EH (cell line): ENCODE measurements around the gene CD7.

Source experiments
- DNase-seq: peaks from one replicate; pipeline ENCODE4 v3.0.0-alpha.2; 2015; ENCODE audit warnings: low read depth

The CD7 gene

DNA sequence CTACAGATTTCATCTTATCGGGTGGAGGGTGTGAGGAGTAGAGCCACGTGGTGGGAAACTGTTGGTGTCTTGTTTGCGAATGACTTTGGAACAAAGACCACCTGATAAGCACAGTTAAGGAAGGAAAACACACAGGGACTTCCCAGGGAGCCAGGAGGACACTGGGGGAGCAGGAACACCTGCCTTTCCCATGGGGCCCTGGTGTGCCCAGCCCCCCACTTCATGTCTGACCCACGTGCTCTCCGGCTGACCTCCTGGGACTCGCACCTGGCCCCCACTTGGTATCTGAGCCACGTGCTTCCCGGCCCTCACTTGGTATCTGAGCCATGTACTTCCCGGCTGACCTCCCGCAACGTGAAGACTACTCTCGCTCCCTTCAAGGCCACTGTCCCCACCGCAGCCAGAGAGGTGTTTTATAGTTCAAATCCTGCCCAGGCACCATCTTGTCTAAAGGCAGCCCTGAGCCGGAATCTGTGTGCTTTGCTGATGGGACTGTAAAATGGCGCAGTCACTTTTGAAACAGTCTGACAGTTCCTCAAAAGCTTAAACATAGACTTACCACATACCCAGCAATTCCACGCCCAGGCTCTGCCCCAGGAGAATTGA is 38.5 kb downstream of the CD7 start:
- DNase-seq: no peak

- DNase-seq: no peak
Observed at GRCh38 chr17:82278308-82278707, 39.1 kb downstream of the CD7 start.

GRCh38 chr17:82277851-82278250 is 39.6 kb downstream of the CD7 start:
- no peak for DNase-seq

DNA sequence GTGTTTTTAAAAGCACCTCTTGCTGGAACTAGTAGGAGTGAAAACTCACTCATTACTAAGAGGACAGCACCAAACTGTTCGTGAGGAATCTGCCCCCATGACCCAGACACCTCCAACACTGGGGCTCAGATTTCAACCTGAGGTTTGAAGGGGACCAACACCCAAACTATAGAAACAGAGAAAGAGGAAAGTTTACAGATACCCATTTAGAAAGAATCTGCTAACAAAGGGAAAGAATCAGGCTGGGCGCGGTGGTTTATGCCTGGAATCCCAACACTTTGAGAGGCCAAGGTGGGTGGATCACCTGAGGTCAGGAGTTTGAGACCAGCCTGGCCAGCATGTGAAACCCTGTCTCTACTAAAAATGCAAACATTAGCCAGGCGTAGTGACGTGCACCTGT is 40.5 kb downstream of the CD7 start:
- DNase-seq: no peak

- DNase-seq: no peak
Observed at GRCh38 chr17:82275326-82275725, 42.1 kb downstream of the CD7 start.

GRCh38 chr17:82274134-82275020 is 43.0 kb downstream of the CD7 start:
- DNase-seq: no peak

- DNase-seq: peak; percentile 88
Observed at GRCh38 chr17:82273327-82274133, 43.9 kb downstream of the CD7 start, which contains the start of gene CSNK1D. Gene CSNK1D (minus strand): TSS chr17:82273700. CDS start chr17:82273381, 319 bp downstream.

DNA sequence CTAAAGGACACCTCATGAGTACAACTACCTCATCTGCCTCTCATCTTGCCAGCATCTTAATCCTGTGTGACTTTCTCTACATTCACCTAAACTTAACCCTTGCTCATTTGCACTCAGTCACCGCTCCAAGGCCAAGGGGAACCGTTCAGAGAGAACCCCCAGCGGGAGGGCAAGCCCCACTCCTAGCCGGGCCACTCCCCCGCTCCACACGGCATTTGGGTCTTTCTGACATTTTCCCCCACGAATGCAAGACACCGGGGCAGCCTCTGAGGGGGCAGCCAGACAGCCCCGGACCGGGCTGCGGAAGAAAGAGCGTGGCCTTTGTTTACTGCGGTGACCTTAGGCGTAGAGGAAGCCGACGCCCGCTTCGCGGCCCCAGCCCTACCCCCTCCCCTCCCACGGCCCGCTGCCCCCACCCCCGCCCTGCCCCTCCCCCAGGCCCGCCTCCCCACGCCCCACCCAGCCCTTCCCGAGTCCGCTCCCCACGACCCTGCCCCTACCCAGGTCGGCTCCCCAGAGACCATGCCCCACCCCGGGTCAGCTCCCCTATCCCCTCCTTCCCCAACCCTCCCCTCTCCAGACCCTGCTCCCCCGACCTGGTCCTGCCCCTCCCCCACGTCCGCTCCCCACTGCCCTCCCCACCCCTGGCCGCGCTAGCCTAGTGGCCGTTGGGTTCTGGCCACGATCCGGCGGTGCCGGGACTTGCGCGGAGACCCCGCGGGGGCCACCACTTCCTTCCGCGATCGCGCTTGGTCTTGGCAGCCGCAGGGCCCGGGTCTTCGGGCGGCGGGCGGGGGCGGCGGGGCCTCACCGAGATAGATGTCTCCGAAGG is 44.7 kb downstream of the CD7 start:
- DNase-seq: peak; percentile 9

- no peak for DNase-seq
Observed at GRCh38 chr17:82271401-82271800, 46.0 kb downstream of the CD7 start.

GRCh38 chr17:82270651-82271050 is 46.8 kb downstream of the CD7 start:
- no peak for DNase-seq

DNA sequence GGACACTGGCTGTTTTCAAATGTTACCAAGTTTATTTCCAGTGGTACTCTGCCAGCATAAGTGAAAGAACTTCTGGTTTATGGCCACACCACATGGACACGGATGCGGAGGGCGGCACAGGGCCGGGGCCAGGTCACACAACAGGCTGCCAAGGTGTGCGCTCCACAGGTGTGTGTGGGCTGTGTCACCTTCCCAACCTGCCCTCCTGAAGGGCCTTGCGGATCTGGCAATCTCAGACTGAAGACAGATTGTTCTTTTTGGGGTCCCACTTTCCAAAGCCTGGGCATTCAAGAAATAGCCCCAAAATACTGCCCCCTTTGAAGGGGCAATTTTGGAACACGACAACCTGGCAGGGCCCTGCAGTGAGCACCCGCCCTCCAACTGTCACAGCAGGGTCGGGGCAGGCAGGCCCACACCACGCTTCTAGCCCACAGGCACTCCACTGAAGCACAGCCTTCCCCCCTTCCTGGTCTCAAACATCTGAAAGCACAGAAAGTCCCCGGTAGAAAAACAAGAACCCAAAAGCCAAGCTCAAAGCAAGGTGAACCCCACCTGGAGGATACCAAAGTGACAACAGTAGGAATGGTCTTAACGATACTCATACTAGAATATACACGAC is 47.4 kb downstream of the CD7 start:
- DNase-seq: no peak

DNA sequence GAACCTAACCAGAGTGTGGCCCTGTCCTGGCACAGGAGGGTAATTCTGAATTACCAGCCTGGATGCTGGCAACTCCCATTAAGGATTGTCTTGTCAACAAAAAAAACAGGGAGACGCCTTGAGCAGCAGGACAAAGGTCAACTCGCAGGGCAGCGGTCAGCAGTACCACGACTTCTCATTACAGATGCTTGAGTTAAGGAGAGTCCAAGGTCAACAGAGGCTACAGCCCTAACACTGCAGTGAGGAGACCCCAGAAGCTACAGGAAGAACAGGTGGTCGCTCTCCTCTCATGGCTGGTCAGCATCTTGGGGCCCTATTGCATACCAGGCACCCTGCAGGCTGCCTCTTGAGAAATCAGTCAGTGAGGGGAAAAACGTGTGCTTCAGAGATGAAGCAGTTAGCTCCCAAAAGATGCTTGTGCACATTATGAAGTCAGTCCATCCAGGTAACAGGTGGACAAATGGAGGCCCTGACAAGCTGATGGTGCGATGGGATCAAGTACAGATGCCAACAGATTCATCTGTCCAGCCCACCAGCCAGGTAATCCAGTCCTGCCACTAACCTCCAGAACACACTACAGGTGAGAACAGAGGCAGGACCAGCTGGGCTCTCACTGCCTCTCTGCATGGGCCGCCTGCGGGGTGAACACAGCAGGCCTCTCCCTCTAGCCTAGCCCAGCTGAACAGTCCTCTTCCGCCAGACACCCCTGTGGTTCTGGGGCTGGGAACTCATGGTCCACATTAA is 48.1 kb downstream of the CD7 start:
- DNase-seq: no peak

- peak; percentile 97 for DNase-seq
Observed at GRCh38 chr17:82267575-82268379, 49.6 kb downstream of the CD7 start.

- DNase-seq: no peak
Observed at GRCh38 chr17:82266142-82266541, 51.3 kb downstream of the CD7 start.
